Activated CD8-positive, alpha-beta memory T cell treated with anti-CD3 and anti-CD28 coated beads for 24 hours (primary cell): ENCODE measurements around the gene UBA5.
"Not testable (repeated sequence)": the region's sequence is repeated elsewhere in the genome, so short reads cannot be mapped to it uniquely, and the experiment has no call there.

Experiments
- DNase-seq: peaks from one replicate; pipeline ENCODE4 v3.0.0-alpha.2; 2020

Gene UBA5

GRCh38 chr3:132660052-132660810 lies at the start of gene UBA5:
TSS of gene UBA5 (plus strand) at chr3:132660329. CDS start at chr3:132660538, 209 bp downstream.
- peak; percentile 90 for DNase-seq

- DNase-seq = not testable (repeated sequence)
Observed at GRCh38 chr3:132615301-132615700, 44.8 kb upstream of the UBA5 start.

DNA sequence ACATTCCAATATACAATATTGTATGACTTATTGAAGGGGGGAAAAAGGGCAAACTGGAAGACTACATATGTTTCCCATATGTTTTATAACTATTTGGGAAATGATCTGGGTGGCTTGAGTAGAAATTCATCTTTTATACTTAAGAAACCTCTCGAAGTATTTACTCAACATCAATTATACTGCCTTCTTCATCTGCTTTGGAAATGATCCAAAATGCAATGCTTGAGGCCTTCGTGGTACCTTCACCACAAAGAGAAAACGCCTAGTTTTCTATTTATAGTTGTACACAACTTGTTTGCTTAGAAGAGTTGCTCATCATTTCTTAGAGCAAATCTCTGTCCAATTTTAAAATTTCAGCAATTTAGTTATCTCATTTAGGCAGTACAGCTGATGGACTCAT lies 44.2 kb upstream of the UBA5 start:
- DNase-seq = no peak

- DNase-seq = no peak
Observed at GRCh38 chr3:132616780-132617179, 43.3 kb upstream of the UBA5 start.

DNA sequence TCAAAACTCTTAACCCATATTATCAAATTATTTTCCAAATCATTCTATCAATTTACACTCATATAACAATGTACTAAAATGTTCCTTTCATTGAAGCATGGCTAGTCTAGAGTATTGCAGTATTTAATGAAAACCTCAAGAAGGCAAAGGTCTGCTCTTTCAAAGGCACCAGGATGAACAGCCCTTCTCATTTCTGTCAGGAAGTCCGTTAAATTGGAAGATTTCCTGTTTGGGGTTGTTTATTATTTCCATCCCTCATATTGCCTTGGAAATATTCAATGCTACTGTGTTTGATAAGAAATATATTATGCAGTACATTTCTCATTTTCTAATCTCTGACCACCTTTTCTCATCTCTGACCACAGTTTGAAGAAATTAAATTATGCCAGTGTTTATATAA lies 38.0 kb upstream of the UBA5 start:
- no peak for DNase-seq

GRCh38 chr3:132622761-132623160 lies 37.4 kb upstream of the UBA5 start:
- no peak for DNase-seq

GRCh38 chr3:132623646-132624045 lies 36.5 kb upstream of the UBA5 start:
- DNase-seq = no peak

GRCh38 chr3:132624790-132625189 lies 35.3 kb upstream of the UBA5 start:
- no peak for DNase-seq

GRCh38 chr3:132625613-132626012 lies 34.5 kb upstream of the UBA5 start:
- DNase-seq = no peak

DNA sequence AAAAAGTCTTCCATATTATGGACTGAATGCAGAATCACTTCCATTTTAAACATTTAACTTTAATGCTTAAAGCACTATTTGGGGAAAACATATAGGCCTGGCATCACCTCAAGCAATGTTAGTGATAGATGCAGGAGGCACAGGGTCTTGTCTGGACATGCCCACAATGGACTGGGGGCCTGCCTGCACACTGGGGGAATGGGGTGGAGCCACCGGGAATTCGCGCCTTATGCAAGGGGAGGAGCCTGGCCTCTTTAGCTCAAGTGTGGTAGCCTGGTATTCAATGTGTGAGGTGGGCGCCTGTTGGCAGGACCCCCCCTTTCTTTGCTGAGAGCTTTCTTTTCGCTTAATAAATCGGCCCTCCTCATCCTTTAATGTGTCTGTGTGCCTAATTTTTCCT lies 33.2 kb upstream of the UBA5 start:
- no peak for DNase-seq

- no peak for DNase-seq
Observed at GRCh38 chr3:132628157-132628556, 32.0 kb upstream of the UBA5 start.

DNA sequence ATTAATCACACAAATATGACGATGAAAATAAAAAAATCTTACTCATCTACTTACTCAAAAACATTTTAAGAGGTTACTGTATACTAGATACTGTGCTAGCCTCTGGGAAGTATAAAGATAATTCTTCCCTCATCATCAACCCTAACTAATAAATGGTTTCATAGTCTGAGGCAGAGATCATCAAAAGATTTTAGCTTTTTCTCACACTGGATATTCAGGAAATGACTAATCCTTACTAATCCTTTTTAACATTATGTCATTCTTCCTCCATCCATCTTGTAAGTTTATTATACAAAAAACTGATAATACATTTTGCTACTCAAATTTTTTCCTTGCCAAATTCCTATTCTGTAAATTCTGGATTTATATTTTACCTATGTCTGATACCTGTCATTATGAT lies 30.2 kb upstream of the UBA5 start:
- DNase-seq = no peak

- DNase-seq = no peak
Observed at GRCh38 chr3:132630612-132631011, 29.5 kb upstream of the UBA5 start.

- no peak for DNase-seq
Observed at GRCh38 chr3:132635052-132635451, 25.1 kb upstream of the UBA5 start.

- no peak for DNase-seq
Observed at GRCh38 chr3:132637590-132637989, 22.5 kb upstream of the UBA5 start.

GRCh38 chr3:132638706-132639105 lies 21.4 kb upstream of the UBA5 start:
- DNase-seq = no peak

DNA sequence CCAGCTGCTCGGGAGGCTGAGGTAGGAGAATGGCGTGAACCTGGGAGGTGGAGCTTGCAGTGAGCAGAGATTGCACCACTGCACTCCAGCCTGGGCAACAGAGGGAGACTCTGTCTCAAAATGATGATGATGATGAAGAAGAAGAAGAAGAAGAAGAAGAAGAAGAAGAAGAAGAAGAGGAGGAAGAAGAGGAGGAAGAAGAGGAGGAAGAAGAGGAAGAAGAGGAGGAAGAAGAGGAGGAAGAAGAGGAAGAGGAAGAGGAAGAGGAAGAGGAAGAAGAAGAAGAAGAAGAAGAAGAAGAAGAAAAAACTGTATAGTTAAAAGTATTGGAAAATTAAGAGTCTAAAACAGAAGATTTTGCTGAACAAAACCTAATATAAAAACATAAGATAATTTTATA lies 18.7 kb upstream of the UBA5 start:
- DNase-seq = not testable (repeated sequence)

DNA sequence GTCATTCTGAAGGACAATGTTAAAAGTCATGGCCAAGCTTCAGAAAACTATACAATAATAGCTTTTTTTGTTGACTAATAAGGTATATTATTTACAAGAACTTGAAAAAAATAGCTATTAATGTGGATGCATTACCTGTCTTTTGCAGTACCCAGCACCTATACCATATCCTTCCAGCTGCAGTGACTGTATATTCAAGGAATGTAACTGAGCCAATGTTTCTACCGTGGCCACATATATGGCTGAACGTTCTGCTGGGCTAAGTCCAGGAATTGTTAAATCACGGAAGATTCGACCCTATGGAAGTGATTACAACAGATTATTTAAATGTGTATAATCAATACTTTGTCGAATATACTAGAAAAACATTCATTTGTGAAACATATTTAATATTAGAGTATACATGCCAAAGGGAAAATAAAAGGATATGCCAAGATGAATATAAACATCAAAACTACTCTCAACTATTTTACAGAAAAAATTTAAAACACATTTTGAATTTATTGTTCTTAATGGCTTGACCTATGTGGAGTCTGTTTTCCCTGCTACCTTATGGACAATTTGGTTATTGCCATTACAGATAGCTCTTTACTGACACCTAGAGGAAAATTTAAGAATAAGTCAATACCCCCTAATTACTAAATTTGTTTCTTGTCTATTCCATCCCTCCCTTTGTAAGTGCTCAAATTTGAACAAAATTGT lies 18.1 kb upstream of the UBA5 start:
- DNase-seq = no peak

GRCh38 chr3:132642539-132642847 lies 17.6 kb upstream of the UBA5 start:
- DNase-seq = no peak

DNA sequence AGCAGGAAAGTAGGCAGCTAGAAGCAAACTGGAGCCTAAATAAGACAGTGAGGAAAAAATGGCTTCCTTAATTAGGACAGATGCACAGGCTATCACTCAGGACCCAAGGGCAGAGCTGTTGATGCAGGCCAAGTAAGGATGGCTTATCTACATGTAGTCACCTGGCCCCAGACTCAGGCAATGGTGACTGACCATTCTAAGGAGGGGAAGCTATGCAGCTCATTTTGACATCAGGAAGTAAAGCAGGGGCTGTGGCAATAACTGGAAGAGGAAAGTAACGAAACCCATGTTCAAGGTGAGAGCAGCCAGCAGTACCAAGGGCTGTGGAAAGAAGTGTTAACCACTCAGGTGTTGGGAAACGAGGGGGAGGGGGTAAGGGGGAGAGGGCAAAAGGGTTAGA lies 16.8 kb upstream of the UBA5 start:
- DNase-seq = no peak

- no peak for DNase-seq
Observed at GRCh38 chr3:132645058-132645457, 15.1 kb upstream of the UBA5 start.

- no peak for DNase-seq
Observed at GRCh38 chr3:132650153-132650552, 10.0 kb upstream of the UBA5 start.

- DNase-seq = no peak
Observed at GRCh38 chr3:132652640-132653270, 7.4 kb upstream of the UBA5 start.

GRCh38 chr3:132654190-132654589 lies 5.9 kb upstream of the UBA5 start:
- no peak for DNase-seq
